ENCODE data around the gene SMIM22.

GRCh38 chr16:4814046-4814445 lies 18.9 kb downstream of the SMIM22 start:
- no peak for TF ChIP-seq CTCF (IDR thresholded peaks at IDR 0.05)
- TF ChIP-seq POLR2A (IDR thresholded peaks at IDR 0.05): no peak
